GM15510 (cell line): ENCODE results near the gene POLR2A.

Source experiments
- POLR2A ChIP-seq: IDR thresholded peaks from 3 replicates; pipeline ENCODE4 v1.6.1; 2011; ENCODE audit warnings: borderline replicate concordance; ENCODE audit not compliant: insufficient read length; ENCODE audit errors: extremely low read depth

POLR2A gene

GRCh38 chr17:7484067-7484918, at the start of gene POLR2A:
Gene POLR2A (plus strand): TSS chr17:7484366.
- peak; percentile 100 for TF ChIP-seq POLR2A

GRCh38 chr17:7435676-7436555, 48.2 kb upstream of the POLR2A start:
- TF ChIP-seq POLR2A: no peak

DNA sequence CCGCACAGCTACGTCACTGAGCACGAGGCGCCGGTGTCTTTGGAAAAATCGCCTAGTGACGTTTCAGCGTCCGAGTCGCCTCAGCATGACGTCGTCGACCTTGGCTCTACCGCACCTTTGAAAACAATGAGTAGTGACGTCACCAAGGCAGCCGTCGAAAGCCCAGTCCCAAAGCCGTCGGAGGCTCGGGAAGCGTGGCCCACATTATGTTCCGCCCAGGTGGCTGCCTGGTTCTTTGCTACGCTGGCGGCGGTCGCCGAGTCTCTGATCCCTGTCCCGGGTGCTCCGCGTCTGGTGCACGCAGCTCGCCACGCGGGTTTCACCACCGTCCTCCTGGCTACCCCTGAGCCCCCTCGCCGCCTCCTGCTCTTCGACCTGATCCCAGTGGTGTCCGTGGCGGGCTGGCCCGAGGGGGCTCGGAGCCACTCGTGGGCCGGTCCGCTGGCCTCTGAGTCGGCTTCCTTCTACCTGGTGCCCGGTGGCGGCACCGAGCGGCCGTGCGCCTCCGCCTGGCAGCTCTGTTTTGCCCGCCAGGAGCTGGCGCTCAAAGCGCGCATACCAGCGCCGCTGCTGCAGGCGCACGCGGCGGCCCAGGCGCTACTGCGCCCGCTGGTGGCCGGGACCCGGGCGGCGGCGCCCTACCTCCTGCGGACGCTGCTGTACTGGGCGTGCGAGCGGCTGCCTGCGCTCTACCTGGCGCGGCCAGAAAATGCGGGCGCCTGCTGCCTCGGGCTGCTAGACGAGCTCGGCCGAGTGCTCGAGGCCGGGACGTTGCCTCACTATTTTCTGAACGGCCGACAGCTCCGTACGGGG, 47.4 kb upstream of the POLR2A start:
- TF ChIP-seq POLR2A: no peak

DNA sequence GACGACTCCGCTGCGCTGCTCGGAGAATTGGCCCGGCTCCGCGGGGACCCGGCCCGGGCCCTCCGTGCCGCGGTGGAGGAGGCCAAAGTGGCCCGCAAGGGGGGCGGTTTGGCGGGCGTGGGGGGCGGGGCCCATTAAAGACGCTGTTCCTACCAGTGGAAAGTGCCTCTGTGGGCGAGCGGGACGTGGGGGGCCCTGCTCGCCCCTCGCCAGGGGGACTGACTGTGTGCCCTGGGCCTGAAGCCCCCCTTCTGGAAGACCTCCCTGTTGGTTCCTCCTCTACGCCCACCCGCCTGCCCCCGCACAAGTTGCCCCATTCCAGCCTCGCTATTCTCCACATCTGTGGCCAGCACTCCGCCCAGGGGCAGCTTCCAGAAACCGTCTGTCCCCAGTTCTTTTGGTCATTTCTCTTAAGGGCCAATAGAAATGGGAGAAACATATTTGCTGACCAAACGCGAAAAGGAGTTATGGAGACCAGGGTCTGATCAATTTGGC, 46.8 kb upstream of the POLR2A start:
- TF ChIP-seq POLR2A: no peak

GRCh38 chr17:7437950-7438614, 46.1 kb upstream of the POLR2A start:
- no peak for TF ChIP-seq POLR2A

DNA sequence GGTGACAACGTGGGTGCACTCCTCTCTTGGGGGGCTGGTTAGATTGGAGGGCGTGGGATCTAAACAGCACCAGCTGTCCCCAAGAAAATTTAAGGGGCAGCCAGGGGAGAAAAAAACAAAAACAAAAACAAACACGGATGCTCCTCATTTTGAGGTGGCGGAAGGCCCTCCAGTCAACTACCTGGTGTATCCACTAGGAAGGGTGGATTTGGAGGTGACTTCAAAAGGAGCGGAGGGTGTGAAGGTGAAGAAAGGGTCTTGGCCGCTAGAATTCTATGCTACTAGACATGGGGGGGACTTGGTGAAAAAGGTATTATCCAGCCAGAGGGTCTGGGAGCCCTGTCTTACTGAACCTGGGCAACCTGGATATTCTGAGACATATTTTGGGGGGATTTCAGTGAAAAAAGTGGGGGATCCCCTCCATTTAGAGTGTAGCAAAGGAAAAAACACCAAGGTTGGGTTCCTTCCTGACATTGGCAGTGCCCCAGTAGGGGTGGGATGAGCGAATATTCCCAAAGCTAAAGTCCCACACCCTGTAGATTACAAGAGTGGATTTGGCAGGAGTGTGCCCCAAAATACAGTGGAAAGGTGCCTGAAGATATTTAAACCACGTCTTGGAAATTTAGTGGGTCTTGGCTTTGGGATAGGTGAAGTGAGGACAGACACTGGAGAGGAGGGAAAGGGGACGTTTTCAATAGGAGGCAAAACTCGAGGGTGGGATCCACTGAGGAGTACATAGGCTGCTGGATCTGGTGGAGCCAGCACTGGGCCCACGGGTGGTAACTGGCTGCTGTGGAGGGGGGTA, 45.3 kb upstream of the POLR2A start:
- no peak for TF ChIP-seq POLR2A

DNA sequence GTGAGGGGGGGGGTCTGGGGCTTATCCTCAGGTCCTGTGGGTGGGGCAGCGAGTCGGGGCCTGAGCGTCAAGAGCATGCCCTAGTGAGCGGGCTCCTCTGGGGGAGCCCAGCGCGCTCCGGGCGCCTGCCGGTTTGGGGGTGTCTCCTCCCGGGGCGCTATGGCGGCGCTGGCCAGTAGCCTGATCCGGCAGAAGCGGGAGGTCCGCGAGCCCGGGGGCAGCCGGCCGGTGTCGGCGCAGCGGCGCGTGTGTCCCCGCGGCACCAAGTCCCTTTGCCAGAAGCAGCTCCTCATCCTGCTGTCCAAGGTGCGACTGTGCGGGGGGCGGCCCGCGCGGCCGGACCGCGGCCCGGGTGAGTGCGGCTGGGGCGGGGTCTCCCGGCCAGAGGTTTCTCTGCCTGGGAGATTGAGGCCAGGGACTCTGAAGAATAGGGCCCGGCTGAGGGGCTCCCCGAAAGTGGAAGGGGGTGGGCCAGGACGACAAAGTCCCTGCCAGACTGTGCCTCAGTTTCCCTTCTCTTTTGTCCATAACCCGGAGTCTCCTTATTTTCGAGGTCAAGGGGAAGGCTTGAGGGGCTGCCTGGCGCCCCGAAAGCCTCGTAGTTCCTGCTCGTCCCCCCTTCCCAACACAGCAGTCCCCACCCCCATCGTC, 44.6 kb upstream of the POLR2A start, which contains the start of gene FGF11:
Gene FGF11 (plus strand): TSS at position 51 of the 651 bp plus-strand sequence. CDS start 109 bp downstream, at position 160.
- TF ChIP-seq POLR2A: no peak

DNA sequence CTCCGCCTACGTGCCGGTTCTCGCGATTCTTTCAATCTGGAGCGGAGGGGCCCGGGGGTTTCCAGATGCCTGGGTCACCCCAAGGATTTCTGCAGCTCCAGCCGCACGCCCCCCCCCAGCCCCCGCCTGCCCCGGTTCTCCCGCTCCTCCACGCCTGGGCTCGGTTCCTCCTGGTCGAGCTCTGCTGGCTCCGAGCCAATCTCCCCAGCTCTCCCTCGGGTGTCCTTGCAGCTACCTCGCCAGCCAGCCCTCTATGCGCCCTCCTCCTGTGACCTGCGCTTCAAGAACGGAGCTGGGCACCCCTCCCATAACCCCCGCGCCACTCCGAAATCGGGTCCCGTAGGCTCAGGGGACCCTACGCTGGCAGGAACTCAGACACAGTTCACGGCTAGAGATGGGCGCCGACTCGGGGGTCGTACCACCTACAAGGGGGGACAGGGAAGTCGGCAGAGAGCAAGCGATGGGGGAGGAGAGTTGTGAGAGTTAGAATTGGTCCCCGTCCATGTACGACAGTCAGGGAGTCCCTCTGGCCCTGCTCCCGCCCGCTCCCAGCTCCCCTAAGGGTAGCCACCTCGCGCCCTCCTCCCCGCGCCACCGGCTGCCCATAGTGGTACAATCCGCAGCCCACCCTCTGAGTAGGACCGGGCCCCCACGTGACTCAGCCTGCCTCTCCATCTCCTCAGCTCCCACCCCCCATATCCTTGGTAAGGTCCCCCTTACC, 43.9 kb upstream of the POLR2A start:
- no peak for TF ChIP-seq POLR2A

DNA sequence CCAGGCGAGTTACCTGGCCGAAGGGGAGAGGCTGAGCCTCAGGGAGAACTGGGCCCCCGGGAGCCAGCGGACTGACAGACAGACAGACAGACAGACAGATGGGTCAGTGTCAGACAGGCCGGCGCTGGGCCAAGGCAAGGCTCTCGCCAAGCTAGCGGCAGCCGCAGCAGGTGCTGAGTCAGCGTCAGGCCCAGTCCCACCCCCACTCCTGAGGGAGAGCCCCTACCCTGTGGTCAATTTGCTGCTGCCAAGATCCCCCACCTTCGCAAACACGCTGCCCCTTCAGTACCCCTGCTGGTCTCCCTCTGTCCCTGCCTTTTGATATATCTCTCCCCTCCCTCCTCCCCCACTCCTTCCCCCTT, 43.4 kb upstream of the POLR2A start:
- peak; percentile 18 for TF ChIP-seq POLR2A

- no peak for TF ChIP-seq POLR2A
Measured at GRCh38 chr17:7441266-7441665, 42.9 kb upstream of the POLR2A start.

DNA sequence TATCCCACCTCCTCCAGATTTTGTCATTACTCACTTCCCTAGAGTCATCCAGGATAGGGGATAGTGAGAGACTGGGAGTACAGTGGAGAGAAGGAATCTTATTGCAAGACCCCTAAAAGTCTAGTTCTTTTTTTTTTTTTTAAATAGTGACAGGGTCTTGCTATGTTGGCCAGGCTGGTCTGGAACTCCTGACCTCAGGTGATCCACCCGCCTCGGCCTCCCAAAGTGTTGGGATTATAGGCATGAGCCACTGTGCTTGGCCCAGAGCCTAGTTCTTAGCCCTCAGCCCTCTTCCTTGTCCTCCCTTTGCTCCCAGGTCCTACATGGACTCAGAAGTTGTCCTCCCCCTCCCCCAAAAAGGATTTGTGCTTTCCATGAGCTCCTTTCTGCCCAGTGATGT, 42.0 kb upstream of the POLR2A start:
- TF ChIP-seq POLR2A: no peak
